Thymus (tissue), 11 donors: ENCODE data around the gene BRWD1. TPM values are rescaled to one million over a fixed set of nuclear protein-coding genes. Genes with fewer than 3 reads are reported as not detected.

ENCODE experiments used
- DNase-seq, 9 donors: peaks; one replicate each; pipeline ENCODE4 v3.0.0-alpha.2; 2013; ENCODE audit warnings: low spot score in 9 of 9, low read depth in 6 of 9, missing footprints in 1 of 9
- H3K27ac ChIP-seq, 2 donors: one replicate each; pipeline ENCODE4 v1.5.1; 2013; ENCODE audit warnings: control low read depth in 1 of 2, low read depth in 1 of 2, low read length in 1 of 2, mild to moderate bottlenecking in 1 of 2, moderate library complexity in 1 of 2
- H3K27me3 ChIP-seq, 2 donors: one replicate each; pipeline ENCODE4 v1.5.1; 2013; ENCODE audit warnings: low read length in 1 of 2; ENCODE audit not compliant: control insufficient read depth in 2 of 2, insufficient read depth in 1 of 2
- H3K36me3 ChIP-seq, 2 donors: one replicate each; pipeline ENCODE4 v1.5.1; 2013; ENCODE audit warnings: low read length in 1 of 2, mild to moderate bottlenecking in 1 of 2, moderate library complexity in 1 of 2; ENCODE audit not compliant: control insufficient read depth in 2 of 2, insufficient read depth in 2 of 2
- H3K4me1 ChIP-seq, 2 donors: one replicate each; pipeline ENCODE4 v1.5.1; 2013; ENCODE audit warnings: low read length in 2 of 2; ENCODE audit not compliant: control insufficient read depth in 2 of 2, insufficient read depth in 2 of 2
- H3K4me3 ChIP-seq, 2 donors: one replicate each; pipeline ENCODE4 v1.5.1; 2013; ENCODE audit warnings: low read length in 2 of 2, control low read depth in 1 of 2, mild to moderate bottlenecking in 1 of 2
- H3K9me3 ChIP-seq, 2 donors: one replicate each; pipeline ENCODE4 v1.5.1; 2013; ENCODE audit warnings: low read length in 1 of 2, mild to moderate bottlenecking in 1 of 2; ENCODE audit not compliant: control insufficient read depth in 2 of 2, insufficient read depth in 1 of 2
- whole genome bisulfite sequencing: extraction: QIAGEN DNeasy Blood & Tissue Kit; methylation state at CpG from one replicate; pipeline ENCODE4 v1.1.7; 2013; 5-methylcytosine and 5-hydroxymethylcytosine counted together
- polyA plus RNA-seq: library from polyadenylated mRNA; stranded (reverse); fragments of 200-250 nt; gene quantifications from one replicate; pipeline ENCODE4 v1.2.3, GENCODE V29; 2013
- total RNA-seq: library from RNA; stranded (reverse); fragments of 120-200 nt; gene quantifications from one replicate; pipeline ENCODE4 v1.2.4, GENCODE V29; 2013
- donor health status: healthy.

The BRWD1 gene
- total and polyA plus RNA-seq, 2 donors: 25.1 to 35.1 TPM

DNA sequence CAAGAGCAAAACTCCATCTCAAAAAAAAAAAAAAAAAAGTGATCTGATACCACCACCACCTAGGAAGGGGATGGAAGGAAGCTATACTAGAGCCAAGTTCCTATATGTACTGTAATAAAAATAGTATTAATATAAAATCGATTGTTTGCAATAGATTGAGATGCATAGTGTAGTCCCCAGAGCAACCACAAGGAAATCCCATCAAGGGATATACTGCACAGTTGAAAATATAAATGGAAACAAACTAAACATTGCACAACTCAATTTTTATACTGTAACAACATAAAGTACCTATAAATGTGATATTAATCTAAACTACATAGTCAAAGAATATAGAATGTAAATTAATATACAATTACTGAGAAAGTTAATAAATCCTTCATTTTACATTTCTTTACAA, 109.3 kb downstream of the BRWD1 start:
- WGBS: 97% methylated on average over 1 of the region's 1 CpG
- Histone ChIP-seq H3K9me3 (no peaks in the 10 kb centered on the region), H3K36me3 (peaks cover 47 to 59% of the 10 kb centered on the region in 2 donors), H3K4me3 (no peak overlapping the region), H3K27ac (no peak overlapping the region), H3K4me1 (no peaks in the 10 kb centered on the region), H3K27me3 (no peaks in the 10 kb centered on the region)
- DNase-seq: no peak

DNA sequence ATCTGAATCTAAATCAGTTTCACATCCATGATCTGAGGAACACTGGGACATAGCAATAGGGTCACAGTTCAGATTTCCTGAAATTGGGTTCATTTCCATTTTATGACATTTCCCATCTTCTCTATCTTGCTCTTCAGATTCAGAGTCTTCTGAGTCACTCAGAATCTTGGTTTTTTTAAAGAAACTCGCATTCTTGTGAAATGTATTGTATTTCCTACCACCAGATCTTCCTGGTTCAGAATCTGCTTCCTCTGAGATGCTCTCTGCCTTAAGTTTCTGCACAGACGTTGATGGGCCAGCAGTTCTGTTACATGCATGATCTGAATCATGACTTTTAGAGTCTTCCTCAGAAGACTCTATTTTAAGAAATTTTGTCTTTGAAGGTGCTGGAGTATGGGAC, 114.6 kb downstream of the BRWD1 start:
- no peaks in the 10 kb centered on the region for H3K9me3 ChIP-seq
- peaks cover 33 to 59% of the 10 kb centered on the region in 2 donors for H3K36me3 ChIP-seq
- no peaks in the 10 kb centered on the region for H3K4me1 ChIP-seq
- no peak overlapping the region for H3K27ac ChIP-seq
- WGBS: 92% methylated on average over 2 of the region's 2 CpGs
- H3K27me3 ChIP-seq: no peaks in the 10 kb centered on the region
- no peak for DNase-seq
- no peak overlapping the region for H3K4me3 ChIP-seq

DNA sequence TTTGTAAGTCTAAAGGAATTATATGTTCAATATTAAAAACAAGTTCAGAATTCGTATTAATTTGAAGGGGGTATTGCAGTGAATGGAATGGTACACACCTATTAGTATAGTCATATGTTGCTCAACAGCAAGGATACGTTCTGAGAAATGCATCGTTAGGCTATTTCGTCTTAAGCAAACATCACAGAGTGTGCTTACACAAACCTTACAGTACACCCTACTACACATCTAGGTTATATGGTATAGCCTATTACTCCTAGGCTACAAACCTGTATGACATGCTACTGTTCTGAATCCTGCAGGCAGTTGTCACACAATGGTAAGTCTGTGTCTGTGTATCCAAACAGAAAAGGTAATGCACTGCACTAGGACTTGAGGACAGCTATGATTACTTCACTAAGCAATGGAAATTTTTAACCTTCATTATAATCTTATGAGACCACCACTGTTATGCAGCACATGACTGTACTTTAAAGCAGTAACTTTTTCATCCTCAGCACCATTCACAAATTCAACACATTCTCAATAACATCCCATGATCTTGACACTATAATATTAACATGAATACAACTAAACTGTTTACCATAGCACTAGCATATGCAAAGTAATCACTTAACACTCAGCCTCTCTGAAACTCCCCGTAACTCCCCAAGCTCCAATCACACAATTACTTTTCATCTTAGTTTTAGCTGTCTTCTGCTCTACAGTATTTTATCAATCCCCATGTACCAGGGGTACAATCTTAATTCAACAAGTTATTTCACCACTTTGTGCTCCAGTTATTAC, 115.8 kb downstream of the BRWD1 start:
- DNase-seq: no peak
- H3K4me3 ChIP-seq: no peak overlapping the region
- H3K27ac ChIP-seq: no peak overlapping the region
- no peaks in the 10 kb centered on the region for H3K4me1 ChIP-seq
- H3K27me3 ChIP-seq: no peaks in the 10 kb centered on the region
- no peaks in the 10 kb centered on the region for H3K9me3 ChIP-seq
- 87% methylated on average over 5 of the region's 5 CpGs for WGBS
- H3K36me3 ChIP-seq: peaks cover 29 to 53% of the 10 kb centered on the region in 2 donors

DNA sequence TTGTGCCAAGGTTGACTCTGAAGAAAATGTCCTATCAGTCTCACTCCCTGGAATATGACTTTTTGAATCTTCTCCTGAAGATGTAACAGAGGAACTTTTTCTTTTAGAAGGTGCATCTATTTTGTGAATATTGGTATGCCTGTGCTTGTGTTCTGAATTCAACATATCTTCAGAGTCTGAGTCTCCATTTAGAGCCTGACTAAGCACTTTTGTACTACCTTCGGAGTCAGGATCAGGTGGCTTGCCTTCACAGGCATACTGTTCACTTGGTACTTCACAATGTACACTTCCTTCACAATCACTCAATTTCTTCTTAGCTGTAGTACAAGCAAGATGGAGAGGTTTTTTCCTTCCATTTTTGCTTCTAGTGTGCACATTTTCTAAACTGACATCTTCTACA, 116.6 kb downstream of the BRWD1 start:
- no peaks in the 10 kb centered on the region for H3K4me1 ChIP-seq
- H3K27me3 ChIP-seq: no peaks in the 10 kb centered on the region
- H3K27ac ChIP-seq: no peak overlapping the region
- no peak for DNase-seq
- no peaks in the 10 kb centered on the region for H3K9me3 ChIP-seq
- no peak overlapping the region for H3K4me3 ChIP-seq
- 98% methylated on average over 1 of the region's 1 CpG for WGBS
- peaks cover 29 to 48% of the 10 kb centered on the region in 2 donors for H3K36me3 ChIP-seq

DNA sequence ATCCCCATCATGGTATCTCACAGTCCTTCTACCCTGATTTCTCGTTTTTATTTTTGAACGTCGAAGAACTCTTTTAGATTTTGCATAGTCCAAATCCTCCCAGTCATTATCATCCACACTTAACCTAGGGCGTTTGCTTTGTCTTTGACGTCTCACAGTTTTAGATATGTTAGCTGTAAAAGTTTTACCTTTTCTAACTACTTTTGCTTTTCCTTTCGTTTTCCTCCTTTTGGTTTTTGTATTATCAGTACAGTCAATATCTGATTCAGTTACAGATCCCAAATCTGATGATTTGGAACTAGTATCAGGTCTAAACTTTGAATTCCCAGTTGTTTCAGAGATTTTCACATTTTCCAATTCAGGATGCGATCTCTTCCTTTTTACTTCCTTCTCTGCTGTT, 117.1 kb downstream of the BRWD1 start:
- Histone ChIP-seq H3K9me3 (no peaks in the 10 kb centered on the region), H3K4me3 (no peak overlapping the region), H3K27me3 (no peaks in the 10 kb centered on the region), H3K27ac (no peak overlapping the region), H3K4me1 (no peaks in the 10 kb centered on the region), H3K36me3 (peaks cover 29 to 47% of the 10 kb centered on the region in 2 donors)
- 96% methylated on average over 7 of the region's 7 CpGs for WGBS
- DNase-seq: no peak

DNA sequence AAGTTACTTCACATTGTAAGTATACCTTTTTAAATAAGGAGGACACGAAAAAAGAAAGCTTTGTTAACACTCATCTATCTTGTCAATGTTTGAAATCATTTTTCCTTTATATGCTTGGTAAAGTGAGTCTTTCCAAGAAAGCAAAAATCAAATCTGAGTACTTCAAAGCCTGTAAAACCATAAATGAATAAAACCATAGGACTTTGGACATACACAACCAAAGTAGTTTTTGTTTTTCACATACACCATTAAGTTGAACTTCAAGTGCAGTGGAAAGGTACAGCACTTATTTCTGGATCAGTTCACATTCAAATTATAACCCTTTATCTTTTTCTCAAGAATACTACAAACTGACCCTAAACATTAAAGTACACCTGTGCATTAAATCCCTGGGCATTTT, 120.1 kb downstream of the BRWD1 start:
- H3K27me3 ChIP-seq: no peaks in the 10 kb centered on the region
- no peak for DNase-seq
- no peak overlapping the region for H3K27ac ChIP-seq
- H3K9me3 ChIP-seq: no peaks in the 10 kb centered on the region
- peaks cover 12 to 26% of the 10 kb centered on the region in 2 donors for H3K36me3 ChIP-seq
- no peaks in the 10 kb centered on the region for H3K4me1 ChIP-seq
- WGBS: 100% methylated on average over 1 of the region's 1 CpG
- H3K4me3 ChIP-seq: no peak overlapping the region

DNA sequence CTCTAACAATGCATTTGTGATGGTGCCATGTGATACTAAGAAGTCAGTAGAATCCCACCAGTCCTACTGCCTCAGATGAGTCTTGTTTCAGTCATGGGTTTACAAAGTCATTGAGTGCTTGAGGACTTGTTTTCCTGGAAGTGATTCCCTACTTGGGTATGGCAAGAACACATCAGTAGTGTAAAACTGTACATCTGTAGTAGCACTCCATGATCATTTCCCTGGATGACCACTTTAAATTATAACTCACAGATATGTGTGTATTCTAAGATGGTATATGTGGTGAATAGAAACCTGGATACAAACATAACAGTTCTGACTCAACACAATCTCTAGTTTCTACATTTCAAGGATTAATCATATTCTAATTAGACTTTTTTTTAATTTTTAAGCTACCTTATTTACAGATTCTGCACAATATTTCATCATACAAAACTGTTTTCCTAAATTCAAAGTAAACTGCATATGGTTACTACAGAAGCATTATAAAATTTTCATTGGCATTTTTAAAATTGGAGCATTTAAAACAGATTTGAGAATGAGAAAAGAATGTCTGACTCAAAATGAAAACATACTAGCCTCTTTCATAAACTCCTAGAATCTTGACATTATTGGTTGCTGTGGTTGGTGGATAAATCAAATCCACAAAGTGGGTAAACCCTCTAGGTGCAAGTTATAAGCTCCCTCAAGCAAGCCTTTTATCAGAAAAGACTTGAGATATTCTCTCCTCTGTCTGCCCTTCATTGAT, 123.4 kb downstream of the BRWD1 start:
- no peaks in the 10 kb centered on the region for H3K9me3 ChIP-seq
- no peaks in the 10 kb centered on the region for H3K27me3 ChIP-seq
- H3K36me3 ChIP-seq: peaks cover 0 to 5% of the 10 kb centered on the region in 2 donors
- H3K4me1 ChIP-seq: no peaks in the 10 kb centered on the region
- no peak overlapping the region for H3K27ac ChIP-seq
- DNase-seq: no peak
- no peak overlapping the region for H3K4me3 ChIP-seq

DNA sequence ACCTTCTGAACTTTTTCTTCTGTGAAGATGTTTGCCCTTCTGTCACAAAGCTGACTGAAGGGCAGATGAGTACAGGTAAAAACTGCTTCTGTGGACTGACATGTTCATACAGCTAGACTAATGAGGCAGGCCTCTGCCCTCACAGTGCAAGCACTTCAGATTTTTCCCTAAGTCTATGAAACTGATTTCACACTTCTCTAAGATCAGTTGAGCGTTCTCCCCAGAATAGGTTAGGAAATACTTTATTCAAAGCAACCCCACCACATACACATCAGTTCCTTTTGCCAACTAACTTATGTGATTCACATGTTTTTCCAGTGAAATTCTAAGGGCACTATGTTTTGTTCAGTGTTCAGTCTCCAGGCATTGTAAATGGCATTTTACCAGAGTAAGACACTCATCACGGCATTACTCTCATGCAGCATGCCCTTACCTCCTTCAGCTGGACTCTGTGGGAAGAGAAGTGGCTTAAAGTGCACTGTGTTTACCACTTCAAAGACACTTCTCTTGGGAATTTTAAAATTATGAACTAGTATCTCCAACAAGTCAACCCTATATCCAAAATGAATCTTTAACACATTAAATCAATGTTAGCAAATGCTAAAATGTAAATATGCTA, 124.8 kb downstream of the BRWD1 start:
- no peaks in the 10 kb centered on the region for H3K36me3 ChIP-seq
- 80% methylated on average over 2 of the region's 2 CpGs for WGBS
- H3K9me3 ChIP-seq: no peaks in the 10 kb centered on the region
- DNase-seq: no peak
- no peaks in the 10 kb centered on the region for H3K27me3 ChIP-seq
- no peak overlapping the region for H3K4me3 ChIP-seq
- H3K4me1 ChIP-seq: no peaks in the 10 kb centered on the region
- H3K27ac ChIP-seq: no peak overlapping the region

DNA sequence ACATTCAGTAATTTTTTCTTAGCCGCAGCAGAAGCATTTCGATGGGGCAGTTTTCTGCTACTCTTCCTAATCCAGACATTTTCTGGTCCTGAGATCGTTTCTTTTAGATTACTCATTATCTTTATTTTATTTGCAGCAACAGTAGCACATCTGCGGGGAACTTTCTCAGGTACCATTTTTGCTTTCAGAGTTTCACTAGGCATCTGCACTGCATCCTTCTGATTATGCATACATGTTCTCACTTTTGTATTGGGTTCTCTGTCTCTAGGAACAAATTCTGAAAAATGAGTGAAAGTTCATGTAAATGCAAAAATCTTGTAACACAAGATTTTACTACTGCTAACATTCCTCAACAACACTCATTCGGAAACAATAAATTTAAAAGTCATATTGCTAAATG, 126.3 kb downstream of the BRWD1 start:
- Histone ChIP-seq H3K27me3 (no peaks in the 10 kb centered on the region), H3K4me3 (no peak overlapping the region), H3K27ac (no peak overlapping the region), H3K36me3 (no peaks in the 10 kb centered on the region), H3K4me1 (peaks cover under 1 to 1% of the 10 kb centered on the region in 2 donors), H3K9me3 (no peaks in the 10 kb centered on the region)
- 97% methylated on average over 5 of the region's 5 CpGs for WGBS
- no peak for DNase-seq
